CD8-positive, alpha-beta memory T cell (primary cell): ENCODE measurements around the gene THAP3. TPM values are rescaled to one million over a fixed set of nuclear protein-coding genes. Genes with fewer than 3 reads are reported as not detected.
"Not testable (repeated sequence)": the region's sequence is repeated elsewhere in the genome, so short reads cannot be mapped to it uniquely, and the experiment has no call there.

Experiments
- CTCF ChIA-PET: fragments of 350-600 bp; sonication (Branson Sonifier 250); formaldehyde crosslinking; loops from one replicate; lab custom pipeline; 2021; ENCODE audit warnings: antibody characterized with exemption; lab: Charles Lee
- POLR2A ChIA-PET: fragments of 350-600 bp; sonication (Branson Sonifier 250); formaldehyde crosslinking; loops from one replicate; lab custom pipeline; 2021; ENCODE audit warnings: antibody characterized with exemption; lab: Charles Lee
- DNase-seq, 5 donors: peaks; one replicate each; pipeline versions ENCODE4 v3.0.0 to v3.0.0-alpha.2; 2020 to 2022; ENCODE audit warnings: mixed read lengths in 1 of 5
- H3K27ac ChIP-seq: one replicate; pipeline ENCODE4 v1.7.0; 2013; ENCODE audit warnings: low read depth, mild to moderate bottlenecking, low read length, moderate library complexity
- H3K27me3 ChIP-seq: 2 replicates; pipeline ENCODE4 v1.7.0; 2013; ENCODE audit warnings: low read length, mild to moderate bottlenecking; ENCODE audit not compliant: insufficient read depth, poor library complexity, severe bottlenecking
- H3K36me3 ChIP-seq: 2 replicates; pipeline ENCODE4 v1.7.0; 2013; ENCODE audit warnings: mild to moderate bottlenecking, low read length, moderate library complexity; ENCODE audit not compliant: insufficient read depth
- H3K4me1 ChIP-seq: 2 replicates; pipeline ENCODE4 v1.7.0; 2013; ENCODE audit warnings: mild to moderate bottlenecking, low read length, moderate library complexity; ENCODE audit not compliant: insufficient read depth
- H3K4me3 ChIP-seq: 2 replicates; pipeline ENCODE4 v1.7.0; 2013; ENCODE audit warnings: mild to moderate bottlenecking, low read length
- H3K9me3 ChIP-seq: 2 replicates; pipeline ENCODE4 v1.7.0; 2013; ENCODE audit warnings: mild to moderate bottlenecking, low read length
- H3K27ac Mint-ChIP-seq, 8 donors: one replicate each; pipeline ENCODE4 v1.8.0; 2020 to 2021; ENCODE audit warnings: mixed read lengths in 8 of 8, mild to moderate bottlenecking in 6 of 8, inconsistent platforms in 3 of 8, moderate library complexity in 3 of 8
- H3K27me3 Mint-ChIP-seq, 2 donors: one replicate each; pipeline ENCODE4 v1.8.0; 2020 to 2021; ENCODE audit warnings: mixed read lengths in 2 of 2, mild to moderate bottlenecking in 1 of 2, moderate library complexity in 1 of 2
- H3K36me3 Mint-ChIP-seq, 3 donors: one replicate each; pipeline ENCODE4 v1.8.0; 2020 to 2021; ENCODE audit warnings: mixed read lengths in 3 of 3, inconsistent platforms in 1 of 3, mild to moderate bottlenecking in 1 of 3
- H3K4me1 Mint-ChIP-seq, 3 donors: one replicate each; pipeline ENCODE4 v1.8.0; 2020 to 2021; ENCODE audit warnings: mixed read lengths in 3 of 3, inconsistent platforms in 1 of 3, mild to moderate bottlenecking in 1 of 3
- H3K4me3 Mint-ChIP-seq, 7 donors: one replicate each; pipeline ENCODE4 v1.8.0; 2020 to 2021; ENCODE audit warnings: mixed read lengths in 7 of 7, mild to moderate bottlenecking in 6 of 7, moderate library complexity in 4 of 7, inconsistent platforms in 2 of 7
- H3K9me3 Mint-ChIP-seq, 5 donors: one replicate each; pipeline ENCODE4 v1.8.0; 2020 to 2022; ENCODE audit warnings: mixed read lengths in 5 of 5, mild to moderate bottlenecking in 3 of 5, moderate library complexity in 2 of 5, inconsistent platforms in 1 of 5
- polyA plus RNA-seq: library from polyadenylated mRNA; unstranded; fragments of 300-500 nt; fragmentation: Illumina TruSeq; gene quantifications from one replicate; pipeline ENCODE4 v1.2.3, GENCODE V29; 2021
- total RNA-seq, 2 experiments: library from RNA; stranded (reverse); gene quantifications; one replicate each; pipeline ENCODE4 v1.2.3, GENCODE V29; 2021

THAP3 gene
- total and polyA plus RNA-seq, 3 experiments from 2014 or later: 18.3 to 24.0 (median 20.6) TPM

DNA sequence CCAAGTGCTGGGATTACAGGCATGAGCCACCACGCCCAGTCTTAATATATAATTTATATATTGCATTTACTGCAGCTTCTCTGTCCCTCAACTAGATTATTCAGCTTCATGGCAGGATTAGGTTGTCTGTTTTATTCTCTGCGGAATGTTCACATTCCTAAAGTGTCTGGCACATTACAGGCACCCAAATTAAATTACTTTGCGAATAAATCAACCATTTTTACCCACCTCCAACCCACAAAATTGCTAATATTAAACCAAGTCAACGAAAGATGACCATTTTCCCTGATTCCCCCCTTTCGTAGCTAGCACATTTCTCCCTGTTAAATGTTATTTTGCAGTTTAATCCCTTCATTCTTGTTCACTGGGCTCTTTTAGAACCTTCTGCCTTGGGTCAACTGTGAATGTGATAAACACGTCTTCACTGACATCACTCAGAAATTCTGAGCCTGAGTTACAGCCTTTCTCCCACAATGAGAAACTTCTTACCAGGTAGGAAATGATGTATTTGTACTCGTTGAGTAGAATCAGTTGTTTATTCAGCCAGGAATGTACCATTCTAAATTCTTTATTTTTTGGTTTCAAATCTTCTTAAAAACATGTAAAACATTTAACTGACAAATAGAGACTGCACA, 35.9 kb downstream of the THAP3 start:
- H3K4me3 ChIP-seq: no peak overlapping the region
- DNase-seq: no peak
- H3K9me3 ChIP-seq: no peaks in the 10 kb centered on the region
- Mint-ChIP-seq H3K9me3 (no peaks in the 10 kb centered on the region), H3K36me3 (peaks cover 0 to 34% (median 0%) of the 10 kb centered on the region in 3 donors), H3K4me3 (no peak overlapping the region), H3K27me3 (no peaks in the 10 kb centered on the region), H3K4me1 (peaks cover 3 to 18% (median 4%) of the 10 kb centered on the region in 3 donors), H3K27ac (peak overlapping the region in 1 of 8 donors; percentile 47)
- H3K27ac ChIP-seq: no peak overlapping the region
- CTCF ChIA-PET: no interaction called here
- H3K4me1 ChIP-seq: peaks cover 5% of the 10 kb centered on the region
- POLR2A ChIA-PET: no interaction called here
- H3K27me3 ChIP-seq: no peaks in the 10 kb centered on the region
- H3K36me3 ChIP-seq: no peaks in the 10 kb centered on the region

DNA sequence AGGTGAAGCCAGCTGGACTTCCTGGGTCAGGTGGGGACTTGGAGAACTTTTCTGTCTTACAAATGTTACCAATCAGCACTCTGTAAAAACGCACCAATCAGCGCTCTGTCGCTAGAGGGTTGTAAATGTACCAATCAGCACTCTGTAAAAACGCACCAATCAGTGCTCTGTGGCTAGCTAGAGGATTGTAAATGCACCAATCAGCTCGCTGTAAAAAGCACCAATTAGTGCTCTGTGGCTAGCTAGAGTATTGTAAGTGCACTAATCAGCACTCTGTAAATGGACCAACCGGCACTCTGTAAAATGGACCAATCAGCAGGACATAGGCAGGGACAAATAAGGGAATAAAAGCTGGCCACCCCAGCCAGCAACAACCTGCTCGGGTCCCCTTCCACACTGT, 37.8 kb downstream of the THAP3 start:
- H3K36me3 Mint-ChIP-seq: peaks cover 0 to 49% (median 3%) of the 10 kb centered on the region in 3 donors
- H3K4me1 ChIP-seq, DNase-seq, POLR2A ChIA-PET, H3K4me3 ChIP-seq, CTCF ChIA-PET, H3K9me3 ChIP-seq, H3K27ac ChIP-seq, H3K27me3 ChIP-seq, H3K4me3 Mint-ChIP-seq, H3K9me3 Mint-ChIP-seq, H3K27me3 Mint-ChIP-seq, H3K36me3 ChIP-seq: not testable (repeated sequence)
- H3K27ac Mint-ChIP-seq: peak overlapping the region in 1 of 8 donors; percentile 55
- H3K4me1 Mint-ChIP-seq: peaks cover 3 to 18% (median 4%) of the 10 kb centered on the region in 3 donors

DNA sequence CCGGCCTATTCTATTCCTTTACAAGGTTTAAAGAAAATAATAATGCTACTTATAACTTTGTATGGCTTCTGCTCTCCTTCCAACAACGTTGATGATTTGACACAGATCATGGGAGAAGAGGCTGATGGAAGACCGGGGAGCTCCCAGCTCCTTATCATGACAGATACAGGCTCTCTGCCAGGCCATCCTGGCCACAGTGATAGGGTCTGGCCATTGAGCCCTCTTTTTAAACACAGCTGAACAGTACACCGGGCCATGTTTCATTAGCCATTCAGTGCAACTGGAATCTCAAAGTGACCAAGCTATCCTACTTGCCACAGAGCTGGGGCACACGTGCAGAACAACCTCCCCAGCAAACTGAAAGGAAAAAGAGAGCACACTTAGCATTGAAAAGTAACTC, 42.0 kb downstream of the THAP3 start:
- Histone ChIP-seq H3K4me1 (no peaks in the 10 kb centered on the region), H3K27me3 (no peaks in the 10 kb centered on the region), H3K9me3 (no peaks in the 10 kb centered on the region), H3K36me3 (peaks cover 9% of the 10 kb centered on the region), H3K4me3 (no peak overlapping the region), H3K27ac (no peak overlapping the region)
- Mint-ChIP-seq H3K36me3 (peaks cover 5 to 59% (median 6%) of the 10 kb centered on the region in 3 donors), H3K27ac (peak overlapping the region in 1 of 8 donors; percentile 48), H3K9me3 (no peaks in the 10 kb centered on the region), H3K4me1 (peaks cover 0 to 5% (median 0%) of the 10 kb centered on the region in 3 donors), H3K27me3 (no peaks in the 10 kb centered on the region), H3K4me3 (no peak overlapping the region)
- ChIA-PET POLR2A (no interaction called here), CTCF (no interaction called here)
- DNase-seq: no peak

DNA sequence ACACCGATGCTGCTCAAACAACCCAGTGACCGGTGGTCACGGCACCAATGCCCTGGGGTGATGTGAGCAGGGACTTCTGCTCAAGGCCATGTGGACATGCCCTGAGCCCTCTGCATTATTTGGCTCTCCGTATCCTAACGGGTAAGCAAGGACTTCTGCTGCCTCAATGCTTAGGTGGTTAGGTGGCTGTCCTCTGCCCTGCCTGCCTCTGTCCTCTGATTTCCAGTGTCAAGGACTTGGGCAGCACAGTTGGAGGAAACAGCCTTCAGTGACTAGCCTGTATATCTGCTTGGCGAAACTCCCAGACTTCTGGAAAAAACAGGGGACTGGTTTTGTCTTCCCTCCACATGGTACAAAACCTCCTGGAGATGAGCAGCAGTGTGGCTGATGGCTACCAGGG, 42.5 kb downstream of the THAP3 start:
- DNase-seq: no peak
- H3K27ac Mint-ChIP-seq: no peak overlapping the region
- Histone ChIP-seq H3K27me3 (no peaks in the 10 kb centered on the region), H3K9me3 (no peaks in the 10 kb centered on the region), H3K27ac (no peak overlapping the region), H3K36me3 (peaks cover 9% of the 10 kb centered on the region), H3K4me1 (no peaks in the 10 kb centered on the region), H3K4me3 (no peak overlapping the region)
- H3K27me3 Mint-ChIP-seq: no peaks in the 10 kb centered on the region
- CTCF ChIA-PET: no interaction called here
- H3K4me3 Mint-ChIP-seq: no peak overlapping the region
- peaks cover 0 to 5% (median 0%) of the 10 kb centered on the region in 3 donors for H3K4me1 Mint-ChIP-seq
- POLR2A ChIA-PET: no interaction called here
- H3K36me3 Mint-ChIP-seq: peaks cover 5 to 62% (median 6%) of the 10 kb centered on the region in 3 donors
- H3K9me3 Mint-ChIP-seq: no peaks in the 10 kb centered on the region

GRCh38 chr1:6668503-6668902, 43.8 kb downstream of the THAP3 start:
- ChIA-PET CTCF (interaction anchor here (0.8 kb wide), 1 partner anchor 22 kb away, joined by 3 read pairs; no protein-coding TSS in a partner anchor), POLR2A (no interaction called here)
- Histone ChIP-seq H3K36me3 (peaks cover 9% of the 10 kb centered on the region), H3K4me1 (no peaks in the 10 kb centered on the region), H3K27me3 (no peaks in the 10 kb centered on the region), H3K27ac (no peak overlapping the region), H3K4me3 (no peak overlapping the region), H3K9me3 (no peaks in the 10 kb centered on the region)
- Mint-ChIP-seq H3K4me1 (peaks cover 0 to 3% (median 0%) of the 10 kb centered on the region in 3 donors), H3K27ac (no peak overlapping the region), H3K9me3 (no peaks in the 10 kb centered on the region), H3K36me3 (peaks cover 5 to 62% (median 6%) of the 10 kb centered on the region in 3 donors), H3K4me3 (no peak overlapping the region), H3K27me3 (no peaks in the 10 kb centered on the region)
- no peak for DNase-seq

GRCh38 chr1:6672558-6672957, 47.9 kb downstream of the THAP3 start:
- no peak for DNase-seq
- peaks cover 5 to 61% (median 14%) of the 10 kb centered on the region in 3 donors for H3K36me3 Mint-ChIP-seq
- H3K9me3 Mint-ChIP-seq: no peaks in the 10 kb centered on the region
- peaks cover 0 to 2% (median 0%) of the 10 kb centered on the region in 3 donors for H3K4me1 Mint-ChIP-seq
- Histone ChIP-seq H3K36me3 (peaks cover 9% of the 10 kb centered on the region), H3K4me1 (no peaks in the 10 kb centered on the region), H3K27ac (no peak overlapping the region), H3K4me3 (no peak overlapping the region), H3K9me3 (no peaks in the 10 kb centered on the region), H3K27me3 (no peaks in the 10 kb centered on the region)
- H3K4me3 Mint-ChIP-seq: no peak overlapping the region
- ChIA-PET CTCF (interaction anchor here (1.3 kb wide), 1 partner anchor 26 kb away, joined by 4 read pairs; no protein-coding TSS in a partner anchor), POLR2A (no interaction called here)
- H3K27me3 Mint-ChIP-seq: no peaks in the 10 kb centered on the region
- H3K27ac Mint-ChIP-seq: peak overlapping the region in 2 of 8 donors; percentile 33 to 46

GRCh38 chr1:6673816-6674398, 49.2 kb downstream of the THAP3 start:
- Mint-ChIP-seq H3K4me3 (no peak overlapping the region), H3K36me3 (peaks cover 3 to 65% (median 16%) of the 10 kb centered on the region in 3 donors)
- CTCF ChIA-PET: interaction anchor here (1.6 kb wide), 1 partner anchor 12 kb away, joined by 5 read pairs; no protein-coding TSS in a partner anchor

GRCh38 chr1:6674771-6675170, 50.1 kb downstream of the THAP3 start:
- H3K27ac Mint-ChIP-seq: no peak overlapping the region
- Histone ChIP-seq H3K4me3 (no peak overlapping the region), H3K9me3 (no peaks in the 10 kb centered on the region), H3K27me3 (no peaks in the 10 kb centered on the region), H3K36me3 (peaks cover 19% of the 10 kb centered on the region), H3K4me1 (no peaks in the 10 kb centered on the region), H3K27ac (no peak overlapping the region)
- no peak overlapping the region for H3K4me3 Mint-ChIP-seq
- H3K27me3 Mint-ChIP-seq: no peaks in the 10 kb centered on the region
- H3K36me3 Mint-ChIP-seq: peaks cover 3 to 72% (median 22%) of the 10 kb centered on the region in 3 donors
- POLR2A ChIA-PET: no interaction called here
- no peaks in the 10 kb centered on the region for H3K9me3 Mint-ChIP-seq
- no peak for DNase-seq
- CTCF ChIA-PET: interaction anchor here (0.7 to 1.6 kb wide), 3 partner anchors 11 to 121 kb away, joined by 3 to 5 read pairs (median 3); no protein-coding TSS in a partner anchor
- peaks cover 0 to 2% (median 0%) of the 10 kb centered on the region in 3 donors for H3K4me1 Mint-ChIP-seq

More at GRCh38 chr1:6673816-6674398, 49.2 kb downstream of the THAP3 start:
- Mint-ChIP-seq H3K9me3 (no peaks in the 10 kb centered on the region), H3K4me1 (peaks cover 0 to 2% (median 0%) of the 10 kb centered on the region in 3 donors), H3K27me3 (no peaks in the 10 kb centered on the region), H3K27ac (no peak overlapping the region)
- Histone ChIP-seq H3K4me1 (no peaks in the 10 kb centered on the region), H3K27me3 (no peaks in the 10 kb centered on the region), H3K36me3 (peaks cover 14% of the 10 kb centered on the region), H3K9me3 (no peaks in the 10 kb centered on the region), H3K4me3 (no peak overlapping the region), H3K27ac (no peak overlapping the region)
- POLR2A ChIA-PET: no interaction called here
- DNase-seq: no peak
